ENCODE results near the gene MBOAT1.

- TF ChIP-seq POLR2AphosphoS5 (IDR thresholded peaks at IDR 0.05) (no peak), CTCF (IDR thresholded peaks at IDR 0.05 in 8 of 11, conservative IDR thresholded peaks at IDR 0.05 in 3 of 11) (no peak), POLR2A (IDR thresholded peaks at IDR 0.05) (no peak)
Measured at GRCh38 chr6:20113649-20114224, 98.5 kb downstream of the MBOAT1 start.
